NCI-H345 treated with DMSO at 0.1 percent for 48 hours (cell line): ENCODE results near the gene KIF5A.

Experiments
- DNase-seq: peaks from one replicate; lab custom pipeline; 2025; ENCODE audit not compliant: unreplicated experiment; lab: John Stamatoyannopoulos, UW

Gene KIF5A

DNA sequence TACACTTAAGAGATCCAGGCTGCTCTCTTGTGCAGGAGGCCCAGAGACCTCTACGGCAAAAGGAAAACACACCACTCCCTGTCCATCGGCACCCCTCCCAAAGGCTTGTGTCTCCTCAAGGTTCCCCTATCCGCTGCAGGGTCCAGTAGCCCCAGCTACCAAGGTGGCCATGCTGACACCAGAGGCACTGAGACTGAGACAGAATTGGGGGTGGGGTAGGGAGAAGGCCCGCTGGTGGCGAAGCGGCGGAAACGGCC lies 30.1 kb upstream of the KIF5A start:
- DNase-seq: no peak

DNA sequence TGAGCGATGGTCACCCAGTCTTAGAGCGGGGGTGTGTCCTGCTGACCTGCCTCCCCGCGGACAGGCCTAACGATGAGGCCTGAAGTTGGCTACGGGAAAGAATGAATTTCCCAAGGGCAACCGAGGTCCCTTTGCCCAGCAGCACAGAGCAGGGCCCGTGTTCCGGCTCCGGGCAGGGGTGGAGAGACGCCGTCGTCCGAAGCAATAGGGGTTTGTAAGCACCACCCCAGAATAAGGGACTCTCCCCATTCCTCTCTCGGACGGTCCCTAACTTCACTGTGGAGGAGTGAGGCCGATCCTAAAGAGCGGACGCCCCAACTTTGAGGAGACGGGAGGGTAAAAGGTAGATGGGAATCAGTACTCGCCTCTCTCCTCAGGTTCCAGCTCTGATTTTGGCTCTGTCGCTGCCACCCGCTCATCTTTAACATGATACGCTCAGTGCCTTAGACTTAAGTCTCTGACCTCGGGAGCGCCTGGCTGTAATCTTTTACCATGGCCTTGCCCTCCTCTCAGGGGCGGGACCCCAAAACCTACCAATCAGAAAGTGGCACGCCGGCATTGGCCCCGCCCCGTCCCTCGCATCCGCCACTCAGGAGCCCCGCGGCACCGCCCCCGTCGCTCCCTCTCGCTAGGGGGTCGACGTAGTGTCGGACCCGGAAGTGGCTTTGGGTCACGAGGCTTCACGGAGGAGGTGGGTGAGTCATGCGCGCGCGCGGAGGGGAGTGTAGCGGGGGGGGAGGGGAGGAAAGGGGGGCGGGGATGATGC lies 29.6 kb upstream of the KIF5A start, which contains the start of gene DDIT3:
TSS of gene DDIT3 (minus strand) at position 462 of the 766 bp plus-strand sequence. CDS start 3,108 bp downstream, outside the sequence.
- peak; percentile 97 for DNase-seq

DNA sequence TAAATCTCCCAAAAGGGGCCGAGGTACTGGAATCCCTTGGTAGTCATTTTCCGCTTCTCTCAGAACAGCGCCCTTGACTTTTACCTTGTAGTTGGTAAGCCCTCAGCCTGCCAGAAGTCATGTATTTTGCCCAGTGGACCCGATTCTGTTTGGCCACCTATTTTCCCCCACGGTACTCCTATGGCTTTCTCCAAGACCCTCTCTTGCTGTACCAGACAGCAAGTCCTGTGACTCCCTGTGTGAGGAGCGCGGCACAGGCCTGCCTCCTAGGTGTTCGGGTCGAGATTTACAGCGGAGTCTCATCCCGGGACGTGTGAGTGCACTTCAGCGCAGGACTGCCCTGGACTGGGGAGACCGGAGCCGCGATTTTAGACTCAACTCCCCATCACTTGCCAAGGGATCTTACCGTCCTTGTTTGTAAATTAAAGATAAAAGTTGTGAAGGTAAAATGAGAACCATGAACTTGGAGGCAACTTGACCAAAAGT lies 28.3 kb upstream of the KIF5A start:
- no peak for DNase-seq

DNA sequence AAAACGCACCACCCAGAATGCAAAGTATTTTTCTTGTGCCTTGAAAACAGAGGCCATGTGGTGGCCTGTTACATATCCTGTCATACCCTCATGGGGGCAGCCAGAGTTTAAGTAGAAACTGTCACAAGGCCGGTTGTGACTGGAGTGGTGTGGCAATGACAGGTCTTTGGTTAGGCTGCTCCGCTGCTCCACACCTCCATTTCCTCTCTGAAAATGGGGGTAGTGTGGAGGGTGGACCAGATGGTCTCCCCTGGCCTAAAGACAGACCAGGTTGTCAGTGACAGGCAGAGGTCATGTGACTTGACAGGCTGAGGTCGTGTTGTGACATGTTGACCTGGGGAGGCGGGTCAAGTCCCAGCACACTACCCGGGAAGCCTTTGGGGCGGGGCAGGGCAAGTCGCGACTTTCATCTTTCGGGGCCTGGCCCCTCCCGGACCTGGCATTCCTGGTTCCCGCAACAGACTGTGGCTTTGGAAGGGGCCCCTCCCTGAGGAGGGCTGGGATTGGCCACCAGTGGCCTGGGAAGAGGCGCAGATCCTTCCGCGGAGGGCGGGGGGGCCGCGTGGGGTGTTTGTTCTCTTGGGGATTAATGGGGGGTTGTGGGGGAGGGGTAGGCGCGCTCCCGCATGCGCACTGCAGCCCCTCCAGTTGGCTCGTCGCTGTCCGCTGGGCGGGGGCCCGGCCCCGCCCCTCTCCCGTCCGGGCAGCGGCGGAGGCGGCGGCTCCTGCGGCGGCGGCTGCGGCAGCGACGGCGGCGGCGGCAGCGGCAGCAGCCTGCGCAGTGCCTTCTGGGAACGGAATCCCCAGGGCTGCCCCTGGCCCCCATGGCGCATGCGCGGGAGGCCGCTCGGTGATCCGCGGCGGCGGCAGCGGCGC lies 27.6 kb upstream of the KIF5A start, which contains the start of gene MBD6:
TSS of gene MBD6 (plus strand) at position 814 of the 876 bp plus-strand sequence. CDS start 1,480 bp downstream, outside the sequence.
- DNase-seq: peak; percentile 65

DNA sequence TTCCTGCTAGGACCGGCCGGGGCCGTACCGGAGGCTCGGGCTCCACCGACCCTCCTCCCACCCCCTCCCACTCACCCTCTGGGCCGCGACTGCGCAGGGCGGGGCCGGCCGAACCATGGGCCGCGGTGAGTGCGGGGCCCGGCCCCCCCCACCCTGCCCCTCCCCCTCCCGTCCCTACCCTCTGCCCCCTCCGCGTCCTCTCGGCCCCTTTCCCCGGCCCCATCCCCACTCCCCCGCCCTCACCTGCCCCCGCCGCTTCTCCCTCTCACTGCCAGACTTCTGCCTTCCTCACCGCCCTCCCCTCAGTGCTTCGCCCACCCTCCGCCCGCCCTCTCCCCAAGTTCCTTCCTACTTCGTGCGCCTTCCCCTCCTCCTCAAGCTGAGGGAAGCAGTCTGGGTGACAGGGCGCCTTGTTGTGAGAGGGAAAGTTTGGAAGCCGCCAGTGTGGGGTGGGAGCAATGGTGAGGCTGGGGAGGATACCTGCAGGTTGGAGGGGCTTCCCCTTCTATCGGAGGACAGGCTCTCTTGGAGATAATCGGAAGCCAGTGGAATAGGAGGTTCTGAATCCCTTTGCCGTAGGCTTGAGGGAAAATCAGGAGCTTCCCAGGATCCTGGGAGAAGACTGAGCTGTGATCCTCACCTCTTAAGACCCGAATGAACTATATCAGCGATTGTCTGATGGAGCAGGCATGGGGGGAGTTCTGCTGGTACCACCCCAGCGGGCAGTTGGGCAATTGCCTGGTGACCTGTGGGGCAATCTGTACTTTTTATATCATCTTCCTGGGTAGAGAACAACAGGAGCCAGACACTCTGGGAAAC lies 26.7 kb upstream of the KIF5A start:
- no peak for DNase-seq

DNA sequence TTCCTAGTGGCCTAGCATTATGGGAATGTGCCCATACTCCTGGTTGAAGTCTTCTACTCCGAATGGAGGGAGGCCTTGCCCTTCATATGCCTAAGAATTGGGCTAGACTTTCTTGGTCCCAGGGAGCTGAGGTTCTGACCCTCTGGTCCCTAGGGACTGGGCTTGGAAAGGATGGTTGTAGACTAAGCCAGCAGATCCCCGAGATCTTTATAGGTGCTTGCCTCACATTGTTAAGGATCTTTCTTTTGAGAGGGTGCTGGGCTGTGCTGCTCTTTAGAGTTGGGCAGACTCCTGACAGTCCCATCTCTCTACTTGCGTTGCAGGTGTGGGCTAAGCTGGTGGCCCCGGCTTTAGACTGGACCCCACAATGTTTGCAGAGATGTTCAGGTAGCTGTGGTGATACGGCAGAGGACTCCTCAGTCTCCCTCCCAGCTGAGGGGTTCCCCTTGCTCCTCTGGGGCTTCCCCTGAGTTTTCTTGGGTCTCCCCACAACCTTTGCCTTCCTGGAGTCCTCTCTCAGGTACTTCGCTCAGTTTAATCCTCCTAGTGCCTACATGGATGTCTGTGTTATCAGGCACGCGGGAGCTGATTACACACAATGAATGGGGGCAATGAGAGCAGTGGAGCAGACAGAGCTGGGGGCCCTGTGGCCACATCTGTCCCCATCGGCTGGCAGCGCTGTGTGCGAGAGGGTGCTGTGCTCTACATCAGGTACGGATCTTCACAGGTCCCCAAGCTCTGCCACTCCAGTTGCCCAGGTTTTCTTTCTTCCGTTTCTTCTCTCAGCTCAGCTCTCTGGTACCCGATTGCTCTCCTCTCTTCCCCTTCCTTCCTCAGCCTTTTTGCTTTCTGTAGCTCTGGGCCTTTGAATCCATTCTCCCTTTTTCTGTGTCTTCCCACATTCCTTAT lies 25.9 kb upstream of the KIF5A start:
- DNase-seq: no peak

DNA sequence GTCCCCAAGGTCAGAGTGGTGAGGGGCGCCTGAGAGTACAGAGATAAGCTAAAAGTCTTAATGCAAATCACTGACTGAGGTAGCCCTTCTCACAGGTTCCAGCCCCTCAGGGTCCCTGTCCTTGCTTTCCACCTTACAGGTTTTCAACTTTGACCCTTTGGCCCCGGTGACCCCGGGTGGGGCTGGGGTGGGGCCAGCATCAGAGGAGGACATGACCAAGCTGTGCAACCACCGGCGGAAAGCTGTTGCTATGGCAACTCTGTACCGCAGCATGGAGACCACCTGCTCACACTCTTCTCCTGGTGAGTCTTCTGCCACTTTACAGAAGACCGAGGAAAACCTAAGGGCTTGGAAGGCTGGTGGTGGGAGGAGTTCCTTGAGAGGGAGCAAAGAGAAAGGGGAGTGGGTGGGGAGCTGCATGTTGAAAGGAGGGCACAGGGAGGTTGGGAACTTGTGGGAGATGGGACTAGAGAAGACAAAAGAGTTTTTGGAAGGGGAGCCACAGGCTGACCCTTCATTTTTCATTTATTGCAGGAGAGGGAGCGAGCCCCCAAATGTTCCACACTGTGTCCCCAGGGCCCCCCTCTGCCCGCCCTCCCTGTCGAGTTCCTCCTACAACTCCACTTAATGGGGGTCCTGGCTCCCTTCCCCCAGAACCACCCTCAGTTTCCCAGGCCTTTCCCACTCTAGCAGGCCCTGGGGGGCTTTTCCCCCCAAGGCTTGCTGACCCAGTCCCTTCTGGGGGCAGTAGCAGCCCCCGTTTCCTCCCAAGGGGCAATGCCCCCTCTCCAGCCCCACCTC lies 24.8 kb upstream of the KIF5A start:
- no peak for DNase-seq

DNA sequence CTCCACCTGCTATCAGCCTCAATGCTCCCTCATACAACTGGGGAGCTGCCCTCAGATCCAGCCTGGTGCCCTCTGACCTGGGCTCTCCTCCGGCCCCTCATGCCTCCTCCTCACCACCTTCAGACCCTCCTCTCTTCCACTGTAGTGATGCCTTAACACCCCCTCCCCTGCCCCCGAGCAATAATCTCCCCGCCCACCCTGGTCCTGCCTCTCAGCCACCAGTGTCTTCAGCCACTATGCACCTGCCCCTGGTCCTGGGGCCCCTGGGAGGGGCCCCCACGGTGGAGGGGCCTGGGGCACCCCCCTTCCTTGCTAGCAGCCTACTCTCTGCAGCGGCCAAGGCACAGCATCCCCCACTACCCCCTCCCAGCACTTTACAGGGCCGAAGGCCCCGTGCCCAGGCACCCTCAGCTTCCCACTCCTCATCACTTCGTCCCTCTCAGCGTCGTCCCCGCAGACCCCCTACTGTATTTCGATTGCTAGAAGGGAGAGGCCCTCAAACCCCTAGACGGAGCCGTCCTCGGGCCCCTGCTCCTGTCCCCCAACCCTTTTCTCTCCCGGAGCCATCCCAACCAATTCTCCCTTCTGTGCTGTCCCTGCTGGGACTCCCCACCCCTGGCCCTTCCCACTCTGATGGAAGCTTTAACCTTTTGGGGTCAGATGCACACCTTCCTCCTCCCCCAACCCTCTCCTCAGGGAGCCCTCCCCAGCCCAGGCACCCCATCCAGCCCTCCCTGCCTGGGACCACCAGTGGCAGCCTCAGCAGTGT lies 24.0 kb upstream of the KIF5A start:
- DNase-seq: no peak

DNA sequence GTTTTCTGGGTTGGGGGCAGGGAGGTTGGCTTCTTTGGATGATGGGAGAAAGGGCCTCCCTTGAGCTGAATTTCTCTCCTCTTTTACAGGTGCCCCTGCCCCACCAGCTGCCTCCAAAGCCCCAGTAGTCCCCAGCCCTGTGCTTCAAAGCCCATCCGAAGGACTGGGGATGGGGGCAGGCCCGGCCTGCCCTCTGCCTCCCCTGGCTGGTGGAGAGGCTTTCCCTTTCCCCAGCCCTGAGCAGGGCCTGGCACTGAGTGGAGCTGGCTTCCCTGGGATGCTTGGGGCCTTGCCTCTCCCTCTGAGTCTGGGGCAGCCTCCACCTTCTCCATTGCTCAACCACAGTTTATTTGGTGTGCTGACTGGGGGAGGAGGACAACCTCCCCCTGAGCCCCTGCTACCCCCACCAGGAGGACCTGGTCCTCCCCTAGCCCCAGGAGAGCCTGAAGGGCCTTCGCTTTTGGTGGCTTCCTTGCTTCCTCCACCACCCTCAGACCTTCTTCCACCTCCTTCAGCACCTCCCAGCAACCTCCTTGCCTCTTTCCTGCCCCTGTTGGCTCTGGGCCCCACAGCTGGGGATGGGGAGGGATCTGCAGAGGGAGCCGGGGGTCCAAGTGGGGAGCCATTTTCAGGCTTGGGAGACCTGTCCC lies 23.2 kb upstream of the KIF5A start:
- DNase-seq: no peak

DNA sequence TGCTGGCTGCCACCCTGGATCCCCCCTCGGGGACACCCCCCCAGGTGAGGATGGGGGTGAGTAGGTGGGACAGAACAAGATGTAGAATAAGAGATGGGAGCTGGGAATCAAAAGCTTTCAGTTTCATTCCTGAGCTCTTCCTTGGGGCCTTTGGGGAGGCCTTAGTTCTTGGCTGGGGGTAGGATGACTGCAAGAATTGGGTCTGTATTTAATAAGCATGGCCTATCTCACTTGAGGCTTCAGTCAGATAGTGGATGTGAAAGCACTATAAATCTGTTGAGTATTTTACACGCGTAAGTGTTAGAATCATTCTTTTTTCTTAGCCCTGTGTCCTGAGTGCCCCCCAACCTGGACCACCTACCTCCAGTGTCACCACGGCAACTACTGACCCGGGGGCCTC lies 22.7 kb upstream of the KIF5A start:
- no peak for DNase-seq

DNA sequence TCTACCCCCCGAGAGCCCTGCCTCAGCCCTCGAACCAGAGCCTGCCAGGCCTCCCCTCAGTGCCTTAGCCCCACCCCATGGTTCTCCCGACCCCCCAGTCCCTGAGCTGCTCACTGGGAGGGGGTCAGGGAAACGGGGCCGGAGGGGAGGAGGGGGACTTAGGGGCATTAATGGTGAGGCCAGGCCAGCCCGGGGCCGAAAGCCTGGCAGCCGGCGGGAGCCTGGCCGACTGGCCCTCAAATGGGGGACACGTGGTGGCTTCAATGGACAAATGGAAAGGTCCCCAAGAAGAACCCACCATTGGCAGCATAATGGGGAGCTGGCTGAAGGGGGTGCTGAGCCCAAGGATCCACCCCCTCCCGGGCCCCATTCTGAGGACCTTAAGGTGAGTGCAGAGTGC lies 21.7 kb upstream of the KIF5A start:
- no peak for DNase-seq

DNA sequence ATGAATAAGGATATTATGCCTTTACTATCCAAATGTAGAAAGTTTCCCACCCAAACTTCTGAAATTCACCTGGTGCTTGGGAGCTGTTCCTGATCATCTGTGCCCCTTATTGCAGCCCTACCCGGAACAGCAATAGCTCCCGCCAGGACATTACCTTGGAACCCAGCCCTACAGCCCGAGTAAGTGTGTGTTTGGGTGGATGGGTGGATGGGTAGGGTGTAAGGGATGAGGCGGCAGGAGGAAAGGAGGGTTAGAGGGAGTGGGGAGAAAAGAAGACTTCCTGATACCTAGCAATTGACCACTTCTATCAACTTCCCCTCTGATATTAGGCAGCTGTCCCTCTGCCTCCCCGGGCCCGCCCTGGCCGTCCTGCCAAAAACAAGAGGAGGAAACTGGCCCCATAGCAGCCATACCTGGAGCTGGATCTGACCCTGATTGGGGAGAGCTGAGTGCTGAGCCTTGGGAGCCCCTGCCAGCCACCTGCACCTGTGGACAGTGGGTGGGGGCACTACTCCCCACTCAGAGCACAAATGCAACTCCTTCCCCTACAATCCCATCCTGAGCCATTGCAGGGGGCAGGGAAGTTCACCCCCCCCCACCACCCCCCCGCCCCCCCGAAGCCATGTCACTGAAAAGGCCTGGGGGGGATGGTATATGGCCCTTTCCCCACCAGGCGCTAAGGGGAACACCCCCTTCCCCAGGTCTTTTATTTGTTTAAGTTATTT lies 20.9 kb upstream of the KIF5A start:
- DNase-seq: no peak

DNA sequence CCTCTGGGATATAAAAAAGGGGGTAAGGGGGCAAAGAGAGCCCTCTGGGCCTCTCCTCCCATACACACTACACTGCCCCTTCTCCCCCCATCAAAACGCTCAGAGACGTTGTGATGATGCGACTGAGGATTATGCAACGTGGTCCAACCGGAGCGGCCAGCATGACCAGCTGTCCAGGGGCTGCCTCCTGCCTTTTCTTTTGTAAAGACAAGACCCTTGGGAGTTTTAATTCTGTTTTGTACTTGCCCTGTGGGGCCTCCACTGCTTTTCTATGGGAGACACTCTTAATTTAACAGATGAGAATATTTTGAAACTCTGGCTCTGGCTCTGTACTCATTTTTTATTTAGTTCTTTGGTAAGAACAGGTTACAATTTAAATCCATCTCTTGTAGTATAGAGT lies 20.0 kb upstream of the KIF5A start:
- DNase-seq: no peak

DNA sequence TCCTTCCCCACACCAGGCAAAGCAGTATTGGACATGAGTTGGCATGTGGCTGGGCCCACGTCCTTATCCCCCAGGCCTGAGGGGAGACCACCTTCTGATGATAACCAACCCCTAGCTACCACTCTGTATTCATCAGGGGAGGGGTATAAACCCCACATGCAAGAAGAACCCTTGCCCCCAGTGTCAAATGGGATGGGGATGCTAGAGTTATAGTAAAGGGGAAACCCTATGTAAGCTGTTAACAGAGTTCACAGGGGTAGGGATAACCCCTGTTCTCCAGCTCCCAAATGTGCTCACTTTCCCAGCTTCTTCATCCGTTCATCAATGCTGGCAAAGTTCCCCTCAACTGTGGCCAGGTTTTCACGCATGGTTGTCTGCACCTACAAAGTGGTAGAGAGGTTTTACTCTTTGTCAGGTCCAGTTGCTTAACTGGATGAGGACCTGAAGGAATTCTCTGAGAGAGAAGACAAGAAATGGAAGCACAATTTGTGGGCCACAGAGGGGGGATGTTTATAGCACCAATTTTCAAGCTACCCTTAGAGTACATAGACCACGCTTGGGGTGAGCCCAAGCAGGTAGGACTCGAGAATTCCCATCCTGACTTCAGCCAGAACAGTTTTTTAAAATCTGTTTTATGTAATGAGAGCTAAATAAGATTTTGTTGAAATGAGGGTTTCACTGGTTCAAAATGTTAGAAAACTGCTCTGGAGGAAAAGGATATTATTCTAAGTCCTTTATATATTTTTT lies 19.3 kb upstream of the KIF5A start:
- DNase-seq: no peak

DNA sequence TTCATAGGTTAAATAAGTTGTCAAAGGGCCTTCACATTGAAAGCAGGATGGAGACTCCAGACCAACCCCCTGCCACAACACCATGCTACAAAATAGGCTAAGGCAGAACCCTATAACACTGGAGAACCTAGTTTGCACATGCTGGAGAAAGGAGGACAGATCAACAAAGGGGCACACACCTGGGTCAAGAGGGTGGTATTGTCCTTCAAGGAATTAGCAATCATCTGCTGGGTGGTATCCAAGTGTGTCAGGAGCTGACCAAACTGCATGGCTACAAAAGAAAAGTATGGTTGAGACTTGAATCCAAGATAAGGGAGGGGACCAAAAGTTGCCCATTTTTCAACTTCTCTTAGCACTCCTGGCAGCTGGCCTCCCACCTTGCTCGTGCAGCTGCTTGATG lies 18.0 kb upstream of the KIF5A start:
- DNase-seq: no peak

DNA sequence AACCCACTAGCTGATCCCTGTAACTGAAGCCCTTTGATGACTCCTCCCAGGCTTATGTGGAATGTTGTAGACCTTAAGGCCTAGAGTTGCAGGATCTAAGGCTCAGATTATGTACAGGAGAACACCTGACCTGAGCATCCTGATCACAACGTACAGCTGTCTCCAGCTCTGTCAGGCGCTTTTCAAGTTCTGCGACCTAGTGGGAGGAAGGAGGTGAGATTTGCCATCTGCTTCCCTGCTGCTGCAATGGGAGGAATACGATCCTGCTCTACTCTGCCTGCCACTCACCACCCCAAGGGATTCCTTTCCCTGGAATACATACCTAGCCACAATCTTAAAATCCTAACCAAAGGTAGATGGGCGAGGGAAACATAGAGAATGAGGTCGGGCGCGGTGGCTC lies 16.7 kb upstream of the KIF5A start:
- DNase-seq: no peak

DNA sequence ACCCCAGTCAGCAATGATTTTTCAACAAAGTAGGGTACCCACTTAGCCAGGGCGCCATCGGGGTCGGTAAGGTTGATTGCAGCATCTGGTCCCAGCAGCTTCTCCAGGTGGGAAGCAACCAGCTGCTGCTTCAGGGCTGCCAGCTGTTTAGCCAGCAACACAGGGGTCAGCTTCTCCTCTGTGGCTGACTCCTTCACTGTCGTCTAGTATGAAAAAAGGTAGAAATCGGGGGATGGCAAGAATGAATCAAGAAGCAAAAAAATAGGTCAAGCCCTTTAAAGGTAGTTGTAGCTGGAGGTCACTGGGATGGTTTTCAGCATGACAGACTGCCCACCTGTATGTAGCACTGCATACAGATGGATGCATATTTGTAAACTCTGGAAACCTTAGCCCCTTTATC lies 15.6 kb upstream of the KIF5A start:
- no peak for DNase-seq
